Thyroid gland (tissue), 4 donors: ENCODE results near the gene DENND1A.

Source experiments
- POLR2A ChIP-seq, 2 donors: fragments of 450-650 bp; IDR thresholded peaks; one replicate each; pipeline ENCODE4 v1.6.1; 2017; ENCODE audit warnings: antibody characterized with exemption in 2 of 2, mild to moderate bottlenecking in 2 of 2, moderate library complexity in 1 of 2
- TF ChIP-seq, protein P1 (sequence below), 6 experiments: fragments of 200-600 bp in 3 of 6; fragments of 450-650 bp in 3 of 6; sonication (generic) in 3 of 6; IDR thresholded peaks; one replicate each; pipeline ENCODE4 v1.5.1; 2016 to 2019; ENCODE audit warnings: antibody characterized with exemption in 6 of 6, mild to moderate bottlenecking in 2 of 6, inconsistent platforms in 1 of 6, moderate library complexity in 1 of 6

DNA sequence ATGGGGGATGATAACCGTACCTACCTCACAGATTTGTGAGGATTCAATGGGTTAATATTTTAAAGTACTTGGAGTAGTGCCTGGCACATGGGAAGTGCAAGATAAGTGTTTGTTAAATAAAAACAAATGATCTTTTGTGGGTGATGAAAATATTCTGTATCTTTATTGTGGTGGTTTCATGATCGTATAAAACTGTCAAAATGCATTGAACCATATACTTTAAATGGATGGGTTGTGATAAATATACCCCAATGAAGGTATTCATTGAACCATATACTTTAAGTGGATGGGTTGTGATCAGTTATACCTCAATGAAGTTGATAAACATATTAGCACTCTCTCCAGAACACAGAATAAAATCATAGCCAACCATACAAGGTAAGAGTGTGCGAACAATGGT is 339.4 kb downstream of the DENND1A start:
- TF ChIP-seq, protein P1, sequence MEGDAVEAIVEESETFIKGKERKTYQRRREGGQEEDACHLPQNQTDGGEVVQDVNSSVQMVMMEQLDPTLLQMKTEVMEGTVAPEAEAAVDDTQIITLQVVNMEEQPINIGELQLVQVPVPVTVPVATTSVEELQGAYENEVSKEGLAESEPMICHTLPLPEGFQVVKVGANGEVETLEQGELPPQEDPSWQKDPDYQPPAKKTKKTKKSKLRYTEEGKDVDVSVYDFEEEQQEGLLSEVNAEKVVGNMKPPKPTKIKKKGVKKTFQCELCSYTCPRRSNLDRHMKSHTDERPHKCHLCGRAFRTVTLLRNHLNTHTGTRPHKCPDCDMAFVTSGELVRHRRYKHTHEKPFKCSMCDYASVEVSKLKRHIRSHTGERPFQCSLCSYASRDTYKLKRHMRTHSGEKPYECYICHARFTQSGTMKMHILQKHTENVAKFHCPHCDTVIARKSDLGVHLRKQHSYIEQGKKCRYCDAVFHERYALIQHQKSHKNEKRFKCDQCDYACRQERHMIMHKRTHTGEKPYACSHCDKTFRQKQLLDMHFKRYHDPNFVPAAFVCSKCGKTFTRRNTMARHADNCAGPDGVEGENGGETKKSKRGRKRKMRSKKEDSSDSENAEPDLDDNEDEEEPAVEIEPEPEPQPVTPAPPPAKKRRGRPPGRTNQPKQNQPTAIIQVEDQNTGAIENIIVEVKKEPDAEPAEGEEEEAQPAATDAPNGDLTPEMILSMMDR (IDR thresholded peaks at IDR 0.05): no peak
- TF ChIP-seq POLR2A (IDR thresholded peaks at IDR 0.05): no peak
